H1 (cell line): ENCODE data around the gene PHF14. TPM values are rescaled to one million over a fixed set of nuclear protein-coding genes. Genes with fewer than 3 reads are reported as not detected.

Experiments
- CTCF ChIA-PET: fragments of 300-600 bp; sonication (Branson Sonifier 250); formaldehyde crosslinking; loops from one replicate; lab custom pipeline; 2021; ENCODE audit not compliant: partially characterized antibody; lab: Charles Lee
- POLR2A ChIA-PET: fragments of 300-600 bp; sonication (Branson Sonifier 250); formaldehyde crosslinking; loops from one replicate; lab custom pipeline; 2021; ENCODE audit warnings: inconsistent platforms; ENCODE audit not compliant: partially characterized antibody; lab: Charles Lee
- DNase-seq, 2 experiments: peaks; one replicate each; pipeline versions ENCODE4 v3.0.0 to v3.0.0-alpha.2; 2010 to 2022; ENCODE audit warnings: low spot score in 2 of 2, low read depth in 1 of 2, mixed read lengths in 1 of 2
- FAIRE-seq: peaks from 2 replicates; lab custom pipeline; 2011; peaks lifted over from hg19 to GRCh38; lab: Jason Lieb, UNC
- H2AFZ ChIP-seq: 2 replicates; pipeline ENCODE4 v1.8.1; 2012; ENCODE audit warnings: low read length, inconsistent platforms
- H2AK5ac ChIP-seq: 2 replicates; pipeline ENCODE4 v1.6.1; 2013; ENCODE audit warnings: low read depth, low read length
- H2BK120ac ChIP-seq: replicated peaks from 2 replicates; pipeline ENCODE3; 2013; ENCODE audit warnings: low read depth, low read length, inconsistent platforms
- H2BK12ac ChIP-seq: 2 replicates; pipeline ENCODE4 v1.6.1; 2013; ENCODE audit warnings: low read depth, low read length
- H2BK15ac ChIP-seq: 2 replicates; pipeline ENCODE4 v1.6.1; 2013; ENCODE audit warnings: low read length
- H2BK20ac ChIP-seq: 2 replicates; pipeline ENCODE4 v1.6.1; 2013; ENCODE audit warnings: low read length
- H2BK5ac ChIP-seq: 2 replicates; pipeline ENCODE4 v1.6.1; 2013; ENCODE audit warnings: low read depth, low read length
- H3K14ac ChIP-seq: 2 replicates; pipeline ENCODE4 v1.6.1; 2013; ENCODE audit warnings: inconsistent platforms; ENCODE audit not compliant: insufficient read length
- H3K18ac ChIP-seq: 2 replicates; pipeline ENCODE4 v1.6.1; 2013; ENCODE audit warnings: low read length; ENCODE audit errors: extremely low read depth
- H3K23ac ChIP-seq: 2 replicates; pipeline ENCODE4 v1.6.1; 2013; ENCODE audit warnings: inconsistent platforms; ENCODE audit not compliant: insufficient read length
- H3K23me2 ChIP-seq: 2 replicates; pipeline ENCODE4 v1.6.1; 2013; ENCODE audit warnings: low read depth, low read length
- H3K27ac ChIP-seq: 2 replicates; pipeline ENCODE4 v1.6.1; 2011; ENCODE audit warnings: low read depth, low read length, inconsistent platforms
- H3K27me3 ChIP-seq, 4 experiments: replicated peaks in 1 of 4; 1 replicate in 1 of 4; 2 replicates in 3 of 4; pipeline versions ENCODE4 v1.6.1 to v1.8.1; 2011 to 2013; ENCODE audit warnings: low read length in 3 of 4, mild to moderate bottlenecking in 3 of 4, inconsistent platforms in 2 of 4, mixed read lengths in 2 of 4, moderate library complexity in 1 of 4; ENCODE audit not compliant: control insufficient read depth in 3 of 4, insufficient read depth in 3 of 4; ENCODE audit errors: extremely low read depth in 1 of 4
- H3K36me3 ChIP-seq, 4 experiments: 2 replicates each; pipeline versions ENCODE4 v1.6.1 to v1.8.1; 2011 to 2013; ENCODE audit warnings: mild to moderate bottlenecking in 4 of 4, low read length in 3 of 4, moderate library complexity in 2 of 4, control low read depth in 1 of 4, inconsistent platforms in 1 of 4; ENCODE audit not compliant: insufficient read depth in 4 of 4, control insufficient read depth in 2 of 4
- H3K4ac ChIP-seq: replicated peaks from 2 replicates; pipeline ENCODE3; 2013; ENCODE audit warnings: low read length, low read depth, mixed read lengths, inconsistent platforms; ENCODE audit not compliant: insufficient read length
- H3K4me1 ChIP-seq, 4 experiments: replicated peaks in 1 of 4; 1 replicate in 1 of 4; 2 replicates in 3 of 4; pipeline versions ENCODE4 v1.6.1 to v1.8.1; 2011 to 2013; ENCODE audit warnings: low read length in 3 of 4, inconsistent platforms in 2 of 4, mixed read lengths in 1 of 4; ENCODE audit not compliant: insufficient read depth in 4 of 4, control insufficient read depth in 3 of 4
- H3K4me2 ChIP-seq, 2 experiments: 2 replicates each; pipeline versions ENCODE4 v1.6.1 to v1.8.1; 2011 to 2013; ENCODE audit warnings: low read depth in 2 of 2, low read length in 2 of 2, control low read depth in 1 of 2, inconsistent platforms in 1 of 2, mild to moderate bottlenecking in 1 of 2; ENCODE audit not compliant: insufficient read depth in 1 of 2
- H3K4me3 ChIP-seq, 4 experiments: fragments of 200-600, 300-600 bp in 1 of 4; sonication (generic), shearing (Covaris generic), sonication (Bioruptor Twin) in 1 of 4; 2 replicates each; pipeline versions ENCODE4 v1.5.1 to v1.8.1; 2011 to 2016; ENCODE audit warnings: low read length in 4 of 4, low read depth in 3 of 4, control low read depth in 2 of 4, inconsistent platforms in 2 of 4, mild to moderate bottlenecking in 2 of 4, mixed read lengths in 1 of 4, moderate library complexity in 1 of 4; ENCODE audit not compliant: insufficient read depth in 2 of 4; ENCODE audit errors: extremely low read depth in 1 of 4
- H3K56ac ChIP-seq: replicated peaks from 2 replicates; pipeline ENCODE3; 2013; ENCODE audit warnings: low read depth, mild to moderate bottlenecking, mixed read lengths, low read length, inconsistent platforms; ENCODE audit not compliant: insufficient read length
- H3K79me1 ChIP-seq: 2 replicates; pipeline ENCODE4 v1.6.1; 2013; ENCODE audit warnings: low read depth, low read length, control low read depth
- H3K79me2 ChIP-seq, 2 experiments: 2 replicates each; pipeline versions ENCODE4 v1.6.1 to v1.8.1; 2012 to 2013; ENCODE audit warnings: low read length in 2 of 2, mild to moderate bottlenecking in 2 of 2, inconsistent platforms in 1 of 2; ENCODE audit not compliant: insufficient read depth in 2 of 2, control insufficient read depth in 1 of 2
- H3K9ac ChIP-seq, 4 experiments: replicated peaks in 1 of 4; 1 replicate in 1 of 4; 2 replicates in 3 of 4; pipeline versions ENCODE4 v1.6.1 to v1.8.1; 2011 to 2013; ENCODE audit warnings: low read depth in 3 of 4, low read length in 3 of 4, control low read depth in 2 of 4, mild to moderate bottlenecking in 2 of 4, moderate library complexity in 2 of 4, inconsistent platforms in 1 of 4; ENCODE audit errors: extremely low read depth in 1 of 4
- H3K9me3 ChIP-seq, 2 experiments: 2 replicates each; pipeline versions ENCODE4 v1.6.1 to v1.8.1; 2012 to 2013; ENCODE audit warnings: mild to moderate bottlenecking in 2 of 2, moderate library complexity in 2 of 2, control low read depth in 1 of 2, inconsistent platforms in 1 of 2, low read depth in 1 of 2, low read length in 1 of 2, mixed read lengths in 1 of 2; ENCODE audit not compliant: insufficient read depth in 2 of 2
- H4K20me1 ChIP-seq, 2 experiments: replicated peaks in 1 of 2; 2 replicates each; pipeline versions ENCODE3 to v1.8.1; 2011 to 2013; ENCODE audit warnings: inconsistent platforms in 2 of 2, low read length in 2 of 2, mild to moderate bottlenecking in 1 of 2; ENCODE audit not compliant: insufficient read depth in 2 of 2, control insufficient read depth in 1 of 2
- H4K5ac ChIP-seq: 2 replicates; pipeline ENCODE4 v1.6.1; 2013; ENCODE audit warnings: low read length, low read depth, mixed read lengths, inconsistent platforms; ENCODE audit not compliant: insufficient read length
- H4K8ac ChIP-seq: 2 replicates; pipeline ENCODE4 v1.8.0; 2013; ENCODE audit warnings: mild to moderate bottlenecking, moderate library complexity, low read length, inconsistent platforms; ENCODE audit not compliant: insufficient read depth; ENCODE audit errors: extremely low read depth
- H4K91ac ChIP-seq: replicated peaks from 2 replicates; pipeline ENCODE3; 2013; ENCODE audit warnings: low read length, mixed read lengths, inconsistent platforms; ENCODE audit not compliant: insufficient read length
- BACH1 ChIP-seq: IDR thresholded peaks from 2 replicates; pipeline ENCODE4 v1.6.1; 2012; ENCODE audit warnings: low read length, improper control_type of control experiment
- KDM1A ChIP-seq: fragments of 200-600, 300-600 bp; sonication (generic); IDR thresholded peaks from 2 replicates; pipeline ENCODE4 v1.7.1; 2016; ENCODE audit warnings: mild to moderate bottlenecking, low read length, borderline replicate concordance
- KDM5A ChIP-seq: fragments of 200-600 bp; IDR thresholded peaks from 2 replicates; pipeline ENCODE4 v1.7.1; 2012; ENCODE audit warnings: mild to moderate bottlenecking, low read length, inconsistent platforms, mixed read lengths
- SAP30 ChIP-seq: fragments of 300-600 bp; sonication (generic); IDR thresholded peaks from 2 replicates; pipeline ENCODE4 v1.7.1; 2012; ENCODE audit warnings: low read length, moderate library complexity, mild to moderate bottlenecking, inconsistent platforms; ENCODE audit not compliant: insufficient read depth, insufficient replicate concordance
- SUZ12 ChIP-seq: fragments of 200-600 bp; sonication (generic); IDR thresholded peaks from 2 replicates; pipeline ENCODE4 v1.6.1; 2012; ENCODE audit warnings: mild to moderate bottlenecking, inconsistent platforms, low read length, moderate library complexity, mixed read lengths
- TBP ChIP-seq: IDR thresholded peaks from 2 replicates; pipeline ENCODE4 v1.6.1; 2011; ENCODE audit warnings: low read depth, low read length, improper control_type of control experiment
- WGBS, 2 experiments: shearing (Covaris generic) in 1 of 2; methylation state at CpG; one replicate each; pipeline versions ENCODE4 v1.1.6 to v1.1.7; 2013 to 2015; ENCODE audit warnings: low lambda C conversion rate in 2 of 2, mixed read lengths in 2 of 2, inconsistent platforms in 1 of 2, low coverage in 1 of 2, missing lambda C conversion rate in 1 of 2; ENCODE audit not compliant: insufficient replicate concordance in 2 of 2, insufficient coverage in 1 of 2, insufficient read length in 1 of 2; ENCODE audit errors: extremely low coverage in 1 of 2, missing lambda C conversion rate in 1 of 2; 5-methylcytosine and 5-hydroxymethylcytosine counted together
- polyA plus RNA-seq, 7 experiments: library from polyadenylated mRNA; depleted of rRNA in 3 of 7; stranded (reverse) in 5 of 7; unstranded in 2 of 7; fragments of >200 nt in 5 of 7; fragments of 200-250 nt in 2 of 7; gene quantifications; 1 replicate in 5 of 7; 2 replicates in 1 of 7; 4 replicates in 1 of 7; pipeline versions ENCODE4 v1.2.1 to v1.2.3, GENCODE V29; 2011 to 2013; ENCODE audit warnings: missing spikeins in 2 of 7, mixed read lengths in 2 of 7
- total RNA-seq: library from RNA; stranded (reverse); fragmentation: NEBNext Ultra II Directional; extraction: Animal tissue kit (Norgen Biotek cat#: 25700); gene quantifications from 2 replicates; pipeline ENCODE4 v1.2.1, GENCODE V29; 2021
- TF ChIP-seq, protein P1 (sequence below): IDR thresholded peaks from 2 replicates; pipeline ENCODE4 v1.6.1; 2012; ENCODE audit warnings: low read length, inconsistent platforms

Gene PHF14
- total and polyA plus RNA-seq, 2 of the 8 experiments (the other 6 are each of a cell fraction or from before 2014, with no cell fraction given): 17.9 to 70.6 TPM

DNA sequence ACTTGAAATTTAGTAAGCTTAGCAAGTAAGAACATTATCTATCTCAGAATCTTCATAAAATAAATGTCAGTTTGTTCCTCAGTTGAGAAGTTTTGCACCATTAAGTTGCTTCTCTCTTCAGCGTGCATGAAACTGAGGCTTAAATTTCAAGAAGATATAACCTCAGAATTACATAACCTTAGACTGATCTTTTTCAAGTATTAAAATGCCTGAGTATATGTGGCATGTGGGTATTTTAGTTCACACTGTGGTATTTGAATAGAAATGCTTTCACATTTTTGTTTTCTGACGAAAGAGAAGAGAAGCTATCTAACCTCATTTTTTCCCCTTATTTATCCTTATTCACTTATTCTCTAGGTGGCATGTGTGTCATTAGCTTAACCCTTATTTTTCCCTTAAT is 104.1 kb downstream of the PHF14 start:
- Histone ChIP-seq H2BK20ac (no peak overlapping the region), H3K4me3 (no peak overlapping the region), H4K5ac (no peak overlapping the region), H3K79me1 (no peaks in the 10 kb centered on the region), H3K9me3 (peaks cover 2 to 3% of the 10 kb centered on the region in 2 experiments; a peak in 1 of 4 replicates), H2BK120ac (no peak overlapping the region), H3K56ac (no peak overlapping the region), H3K4me1 (peaks cover 0 to 4% (median 2%) of the 10 kb centered on the region in 4 experiments; a peak in 3 of 7 replicates), H2BK5ac (no peak overlapping the region), H3K18ac (no peak overlapping the region), H2AFZ (no peak overlapping the region), H4K8ac (no peak overlapping the region), H2BK12ac (no peak overlapping the region), H2AK5ac (no peak overlapping the region), H4K91ac (no peak overlapping the region), H3K23ac (no peak overlapping the region), H3K23me2 (no peaks in the 10 kb centered on the region), H3K27ac (no peak overlapping the region), H3K27me3 (no peaks in the 10 kb centered on the region), H4K20me1 (no peaks in the 10 kb centered on the region), H2BK15ac (no peak overlapping the region), H3K36me3 (peaks cover 0 to 7% (median 0%) of the 10 kb centered on the region in 4 experiments; a peak in 2 of 8 replicates), H3K4me2 (no peak overlapping the region), H3K79me2 (no peaks in the 10 kb centered on the region), H3K9ac (no peak overlapping the region; a peak in 1 of 7 replicates), H3K4ac (no peak overlapping the region), H3K14ac (no peak overlapping the region)
- ChIA-PET CTCF (no interaction called here), POLR2A (interaction anchor here (1.2 kb wide), 1 partner anchor 169 kb away, joined by 3 read pairs; no protein-coding TSS in a partner anchor)
- 88% methylated on average over 2 of the region's 2 CpGs; no CpG with 5 or more reads in 1 of the 2 experiments for WGBS, 2 experiments
- FAIRE-seq (no peak), DNase-seq (no peak)
- TF ChIP-seq TBP (no peak), SAP30 (no peak), KDM1A (no peak), BACH1 (no peak), KDM5A (no peak), SUZ12 (no peak)
- TF ChIP-seq, protein P1, sequence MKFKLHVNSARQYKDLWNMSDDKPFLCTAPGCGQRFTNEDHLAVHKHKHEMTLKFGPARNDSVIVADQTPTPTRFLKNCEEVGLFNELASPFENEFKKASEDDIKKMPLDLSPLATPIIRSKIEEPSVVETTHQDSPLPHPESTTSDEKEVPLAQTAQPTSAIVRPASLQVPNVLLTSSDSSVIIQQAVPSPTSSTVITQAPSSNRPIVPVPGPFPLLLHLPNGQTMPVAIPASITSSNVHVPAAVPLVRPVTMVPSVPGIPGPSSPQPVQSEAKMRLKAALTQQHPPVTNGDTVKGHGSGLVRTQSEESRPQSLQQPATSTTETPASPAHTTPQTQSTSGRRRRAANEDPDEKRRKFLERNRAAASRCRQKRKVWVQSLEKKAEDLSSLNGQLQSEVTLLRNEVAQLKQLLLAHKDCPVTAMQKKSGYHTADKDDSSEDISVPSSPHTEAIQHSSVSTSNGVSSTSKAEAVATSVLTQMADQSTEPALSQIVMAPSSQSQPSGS: no peak
